Measurements from ENCODE around the gene DYNLRB2. TPM values are rescaled to one million over a fixed set of nuclear protein-coding genes. Genes with fewer than 3 reads are reported as not detected.
A peak's percentile ranks its signal among the peaks of the same experiment; 100 is the strongest.

Gene DYNLRB2
- total and polyA plus RNA-seq, 10 of the 15 experiments (the other 5 are each of a cell fraction or from before 2014, with no cell fraction given) = 0.21 to 1.2 (median 0.40) TPM; not detected in 5

DNA sequence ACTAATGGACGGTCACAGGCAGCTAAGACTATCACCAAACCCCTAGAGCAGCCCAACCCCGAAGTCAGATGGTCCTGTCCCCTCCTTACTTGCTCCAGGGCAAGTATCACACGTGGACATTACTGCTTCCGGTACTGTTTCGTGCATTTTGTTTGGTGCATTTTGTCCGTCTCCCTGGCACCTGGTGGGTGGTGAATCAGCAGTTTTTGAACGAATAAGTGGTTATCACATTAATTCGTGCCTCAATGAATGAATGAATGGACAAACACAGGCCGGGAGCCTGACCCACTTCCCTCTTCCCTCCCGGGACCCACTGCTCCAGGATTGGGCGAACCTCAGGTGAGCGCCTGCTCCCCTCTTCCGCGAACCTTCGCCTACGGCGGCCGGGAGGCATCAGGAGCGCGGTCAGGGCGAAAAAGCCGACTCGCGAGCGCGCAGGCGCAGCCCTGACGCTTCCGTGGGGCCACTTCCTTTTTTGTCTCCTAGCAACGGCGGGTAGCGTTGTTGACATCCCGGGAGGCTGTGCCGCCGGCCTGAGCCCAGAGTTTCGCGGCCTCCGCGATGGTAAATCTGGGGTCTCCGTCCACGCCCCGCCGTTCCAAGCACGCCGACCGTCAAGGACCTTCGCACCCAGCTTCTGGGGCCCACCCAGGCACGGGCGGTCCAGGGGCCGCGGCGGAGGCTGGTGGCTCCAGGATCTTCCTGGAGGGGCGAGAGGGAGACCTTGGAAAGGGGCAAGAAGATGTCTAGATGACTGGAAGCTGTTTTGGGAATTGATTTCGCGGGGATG is at the start of gene DYNLRB2 (continued):
- TF ChIP-seq, protein P1, sequence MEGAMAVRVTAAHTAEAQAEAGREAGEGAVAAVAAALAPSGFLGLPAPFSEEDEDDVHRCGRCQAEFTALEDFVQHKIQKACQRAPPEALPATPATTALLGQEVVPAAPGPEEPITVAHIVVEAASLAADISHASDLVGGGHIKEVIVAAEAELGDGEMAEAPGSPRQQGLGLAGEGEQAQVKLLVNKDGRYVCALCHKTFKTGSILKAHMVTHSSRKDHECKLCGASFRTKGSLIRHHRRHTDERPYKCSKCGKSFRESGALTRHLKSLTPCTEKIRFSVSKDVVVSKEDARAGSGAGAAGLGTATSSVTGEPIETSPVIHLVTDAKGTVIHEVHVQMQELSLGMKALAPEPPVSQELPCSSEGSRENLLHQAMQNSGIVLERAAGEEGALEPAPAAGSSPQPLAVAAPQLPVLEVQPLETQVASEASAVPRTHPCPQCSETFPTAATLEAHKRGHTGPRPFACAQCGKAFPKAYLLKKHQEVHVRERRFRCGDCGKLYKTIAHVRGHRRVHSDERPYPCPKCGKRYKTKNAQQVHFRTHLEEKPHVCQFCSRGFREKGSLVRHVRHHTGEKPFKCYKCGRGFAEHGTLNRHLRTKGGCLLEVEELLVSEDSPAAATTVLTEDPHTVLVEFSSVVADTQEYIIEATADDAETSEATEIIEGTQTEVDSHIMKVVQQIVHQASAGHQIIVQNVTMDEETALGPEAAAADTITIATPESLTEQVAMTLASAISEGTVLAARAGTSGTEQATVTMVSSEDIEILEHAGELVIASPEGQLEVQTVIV (IDR thresholded peaks at IDR 0.05; ENCODE audit: borderline replicate concordance, partially characterized antibody) = no peak
- TF ChIP-seq FOS (IDR thresholded peaks at IDR 0.05; ENCODE audit: borderline replicate concordance, extremely low read depth, insufficient read length) (no peak), HDAC6 (IDR thresholded peaks at IDR 0.05; ENCODE audit: unreplicated experiment) (no peak), RAD21 (IDR thresholded peaks at IDR 0.05; ENCODE audit: insufficient read depth, low read depth, low read length) (no peak), SREBF2 (IDR thresholded peaks at IDR 0.05; ENCODE audit: low read length) (no peak), SMARCA5 (IDR thresholded peaks at IDR 0.05) (no peak), SRF (IDR thresholded peaks at IDR 0.05; ENCODE audit: low read depth in 2 of 2, low read length in 2 of 2) (0 out of 4 replicates have a peak, but pooled peaks of 1 of the 2 experiments have one; percentile 22), POLR2AphosphoS2 (IDR thresholded peaks at IDR 0.05; ENCODE audit: low read depth, low read length) (no peak), MXI1 (IDR thresholded peaks at IDR 0.05; ENCODE audit: low read depth, low read length) (peak; percentile 79; the same call in 1 of the 2 replicates), NR2C1 (IDR thresholded peaks at IDR 0.05) (no peak), MYC (IDR thresholded peaks at IDR 0.05; ENCODE audit: insufficient read depth, insufficient read length, insufficient replicate concordance, low read length, severe bottlenecking) (no peak), CHD4 (IDR thresholded peaks at IDR 0.05) (no peak), IKZF1 (conservative IDR thresholded peaks at IDR 0.05) (peak; percentile 48; the same call in 1 of the 2 replicates), BACH1 (IDR thresholded peaks at IDR 0.05; ENCODE audit: borderline replicate concordance) (peak; percentile 40; the same call in 1 of the 2 replicates), HCFC1 (IDR thresholded peaks at IDR 0.05; ENCODE audit: low read length) (peak; percentile 19; the same call in 1 of the 2 replicates), NFYB (IDR thresholded peaks at IDR 0.05; ENCODE audit: insufficient read depth, low read depth, low read length) (peak; percentile 67; the same call in 1 of the 2 replicates), NFXL1 (IDR thresholded peaks at IDR 0.05; ENCODE audit: borderline replicate concordance) (no peak)
- TF ChIP-seq, protein P2, sequence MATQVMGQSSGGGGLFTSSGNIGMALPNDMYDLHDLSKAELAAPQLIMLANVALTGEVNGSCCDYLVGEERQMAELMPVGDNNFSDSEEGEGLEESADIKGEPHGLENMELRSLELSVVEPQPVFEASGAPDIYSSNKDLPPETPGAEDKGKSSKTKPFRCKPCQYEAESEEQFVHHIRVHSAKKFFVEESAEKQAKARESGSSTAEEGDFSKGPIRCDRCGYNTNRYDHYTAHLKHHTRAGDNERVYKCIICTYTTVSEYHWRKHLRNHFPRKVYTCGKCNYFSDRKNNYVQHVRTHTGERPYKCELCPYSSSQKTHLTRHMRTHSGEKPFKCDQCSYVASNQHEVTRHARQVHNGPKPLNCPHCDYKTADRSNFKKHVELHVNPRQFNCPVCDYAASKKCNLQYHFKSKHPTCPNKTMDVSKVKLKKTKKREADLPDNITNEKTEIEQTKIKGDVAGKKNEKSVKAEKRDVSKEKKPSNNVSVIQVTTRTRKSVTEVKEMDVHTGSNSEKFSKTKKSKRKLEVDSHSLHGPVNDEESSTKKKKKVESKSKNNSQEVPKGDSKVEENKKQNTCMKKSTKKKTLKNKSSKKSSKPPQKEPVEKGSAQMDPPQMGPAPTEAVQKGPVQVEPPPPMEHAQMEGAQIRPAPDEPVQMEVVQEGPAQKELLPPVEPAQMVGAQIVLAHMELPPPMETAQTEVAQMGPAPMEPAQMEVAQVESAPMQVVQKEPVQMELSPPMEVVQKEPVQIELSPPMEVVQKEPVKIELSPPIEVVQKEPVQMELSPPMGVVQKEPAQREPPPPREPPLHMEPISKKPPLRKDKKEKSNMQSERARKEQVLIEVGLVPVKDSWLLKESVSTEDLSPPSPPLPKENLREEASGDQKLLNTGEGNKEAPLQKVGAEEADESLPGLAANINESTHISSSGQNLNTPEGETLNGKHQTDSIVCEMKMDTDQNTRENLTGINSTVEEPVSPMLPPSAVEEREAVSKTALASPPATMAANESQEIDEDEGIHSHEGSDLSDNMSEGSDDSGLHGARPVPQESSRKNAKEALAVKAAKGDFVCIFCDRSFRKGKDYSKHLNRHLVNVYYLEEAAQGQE (IDR thresholded peaks at IDR 0.05; ENCODE audit: low read depth, low read length) = no peak
- TF ChIP-seq, protein P3, sequence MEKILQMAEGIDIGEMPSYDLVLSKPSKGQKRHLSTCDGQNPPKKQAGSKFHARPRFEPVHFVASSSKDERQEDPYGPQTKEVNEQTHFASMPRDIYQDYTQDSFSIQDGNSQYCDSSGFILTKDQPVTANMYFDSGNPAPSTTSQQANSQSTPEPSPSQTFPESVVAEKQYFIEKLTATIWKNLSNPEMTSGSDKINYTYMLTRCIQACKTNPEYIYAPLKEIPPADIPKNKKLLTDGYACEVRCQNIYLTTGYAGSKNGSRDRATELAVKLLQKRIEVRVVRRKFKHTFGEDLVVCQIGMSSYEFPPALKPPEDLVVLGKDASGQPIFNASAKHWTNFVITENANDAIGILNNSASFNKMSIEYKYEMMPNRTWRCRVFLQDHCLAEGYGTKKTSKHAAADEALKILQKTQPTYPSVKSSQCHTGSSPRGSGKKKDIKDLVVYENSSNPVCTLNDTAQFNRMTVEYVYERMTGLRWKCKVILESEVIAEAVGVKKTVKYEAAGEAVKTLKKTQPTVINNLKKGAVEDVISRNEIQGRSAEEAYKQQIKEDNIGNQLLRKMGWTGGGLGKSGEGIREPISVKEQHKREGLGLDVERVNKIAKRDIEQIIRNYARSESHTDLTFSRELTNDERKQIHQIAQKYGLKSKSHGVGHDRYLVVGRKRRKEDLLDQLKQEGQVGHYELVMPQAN (conservative IDR thresholded peaks at IDR 0.05) = 0 out of 2 replicates have a peak, but pooled peaks have one; percentile 52
- TF ChIP-seq, protein P4, sequence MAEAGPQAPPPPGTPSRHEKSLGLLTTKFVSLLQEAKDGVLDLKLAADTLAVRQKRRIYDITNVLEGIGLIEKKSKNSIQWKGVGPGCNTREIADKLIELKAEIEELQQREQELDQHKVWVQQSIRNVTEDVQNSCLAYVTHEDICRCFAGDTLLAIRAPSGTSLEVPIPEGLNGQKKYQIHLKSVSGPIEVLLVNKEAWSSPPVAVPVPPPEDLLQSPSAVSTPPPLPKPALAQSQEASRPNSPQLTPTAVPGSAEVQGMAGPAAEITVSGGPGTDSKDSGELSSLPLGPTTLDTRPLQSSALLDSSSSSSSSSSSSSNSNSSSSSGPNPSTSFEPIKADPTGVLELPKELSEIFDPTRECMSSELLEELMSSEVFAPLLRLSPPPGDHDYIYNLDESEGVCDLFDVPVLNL (IDR thresholded peaks at IDR 0.05; ENCODE audit: low read depth, low read length) = no peak
